Measurements from ENCODE around the gene PDCD7. TPM values are rescaled to one million over a fixed set of nuclear protein-coding genes. Genes with fewer than 3 reads are reported as not detected.
"Not testable (repeated sequence)": the region's sequence is repeated elsewhere in the genome, so short reads cannot be mapped to it uniquely, and the experiment has no call there.

The PDCD7 gene
- total RNA-seq, 1 donor from 2014 or later, result 26.3 TPM

- no peak overlapping the region for H3K4me3 ChIP-seq (ENCODE audit: low read depth, low read length)
- no peak for TF ChIP-seq CTCF (conservative IDR thresholded peaks at IDR 0.05; ENCODE audit: low read depth, low read length)
- DNase-seq (ENCODE audit: low read depth), result no peak
Measured at GRCh38 chr15:65079580-65079979, 54.0 kb downstream of the PDCD7 start.

GRCh38 chr15:65077981-65078352 lies 55.6 kb downstream of the PDCD7 start:
- peak; percentile 69 for TF ChIP-seq CTCF (conservative IDR thresholded peaks at IDR 0.05; ENCODE audit: low read depth, low read length)
- DNase-seq (ENCODE audit: low read depth), result no peak
- no peak overlapping the region for H3K4me3 ChIP-seq (ENCODE audit: low read depth, low read length)

GRCh38 chr15:65077291-65077980 lies 56.2 kb downstream of the PDCD7 start:
- no peak for TF ChIP-seq CTCF (conservative IDR thresholded peaks at IDR 0.05; ENCODE audit: low read depth, low read length)
- no peak overlapping the region for H3K4me3 ChIP-seq (ENCODE audit: low read depth, low read length)
- DNase-seq (ENCODE audit: low read depth), result no peak

GRCh38 chr15:65076486-65077290 lies 56.9 kb downstream of the PDCD7 start, which contains the start of gene KBTBD13:
KBTBD13 (plus strand) TSS chr15:65076746; CDS start chr15:65076816, 70 bp downstream.
- no peak for DNase-seq (ENCODE audit: low read depth)
- no peak for TF ChIP-seq CTCF (conservative IDR thresholded peaks at IDR 0.05; ENCODE audit: low read depth, low read length)
- H3K4me3 ChIP-seq (ENCODE audit: low read depth, low read length), result no peak within 1 kb of the TSS

- not testable (repeated sequence) for H3K4me3 ChIP-seq (ENCODE audit: low read depth, low read length); DNase-seq (ENCODE audit: low read depth)
Measured at GRCh38 chr15:65075607-65076395, 57.8 kb downstream of the PDCD7 start.

GRCh38 chr15:65074946-65075345 lies 58.7 kb downstream of the PDCD7 start:
- not testable (repeated sequence) for H3K4me3 ChIP-seq (ENCODE audit: low read depth, low read length); DNase-seq (ENCODE audit: low read depth)

GRCh38 chr15:65072617-65073016 lies 61.0 kb downstream of the PDCD7 start:
- no peak overlapping the region for H3K4me3 ChIP-seq (ENCODE audit: low read depth, low read length)
- TF ChIP-seq CTCF (conservative IDR thresholded peaks at IDR 0.05; ENCODE audit: low read depth, low read length), result no peak
- no peak for DNase-seq (ENCODE audit: low read depth)

All from epithelial cell of proximal tubule (primary cell).